DLD1 (cell line): Measurements from ENCODE around the gene MRPL53.
"Not testable (repeated sequence)": the region's sequence is repeated elsewhere in the genome, so short reads cannot be mapped to it uniquely, and the experiment has no call there.

Source experiments
- in situ Hi-C: cut with HindIII; loops from 2 replicates; pipeline ENCODE4 v1.10.0; 2017; ENCODE audit warnings: low sequenced_read_pairs

Gene MRPL53

GRCh38 chr2:74502720-74503505 is 30.4 kb upstream of the MRPL53 start:
- in situ Hi-C loops = no loop called here

- in situ Hi-C loops = no loop called here
These were observed 29.8 kb upstream of the MRPL53 start for GRCh38 chr2:74502147-74502719.

- in situ Hi-C loops = no loop called here
These were observed 29.0 kb upstream of the MRPL53 start for GRCh38 chr2:74501335-74502071.

- in situ Hi-C loops = no loop called here
These were observed 28.1 kb upstream of the MRPL53 start for GRCh38 chr2:74500578-74500946.

- in situ Hi-C loops = no loop called here
These were observed 27.6 kb upstream of the MRPL53 start for GRCh38 chr2:74499940-74500577.

- in situ Hi-C loops = no loop called here
These were observed 26.9 kb upstream of the MRPL53 start, which contains the start of gene LBX2 for GRCh38 chr2:74499267-74499939. TSS of gene LBX2 (minus strand) at chr2:74499603. CDS start at chr2:74499537, 66 bp downstream.

- in situ Hi-C loops = no loop called here
These were observed 26.2 kb upstream of the MRPL53 start for GRCh38 chr2:74498500-74499266.

- in situ Hi-C loops = no loop called here
These were observed 25.5 kb upstream of the MRPL53 start for GRCh38 chr2:74497777-74498499.

- in situ Hi-C loops = no loop called here
These were observed 24.7 kb upstream of the MRPL53 start for GRCh38 chr2:74496997-74497776.

- in situ Hi-C loops = no loop called here
These were observed 23.0 kb upstream of the MRPL53 start for GRCh38 chr2:74495440-74495839.

GRCh38 chr2:74493546-74493945 is 21.1 kb upstream of the MRPL53 start:
- in situ Hi-C loops = no loop called here

GRCh38 chr2:74491648-74492544 is 19.4 kb upstream of the MRPL53 start:
- in situ Hi-C loops = no loop called here

- in situ Hi-C loops = no loop called here
These were observed 17.4 kb upstream of the MRPL53 start for GRCh38 chr2:74489906-74490305.

- in situ Hi-C loops = no loop called here
These were observed 16.4 kb upstream of the MRPL53 start for GRCh38 chr2:74488643-74489481.

- in situ Hi-C loops = no loop called here
These were observed 13.7 kb upstream of the MRPL53 start for GRCh38 chr2:74486141-74486540.

GRCh38 chr2:74483675-74484164 is 11.2 kb upstream of the MRPL53 start:
- in situ Hi-C loops = not testable (repeated sequence)
